DMS114 treated with DMSO at 0.1 percent for 48 hours (cell line): ENCODE data around the gene ZNF493.

Experiments
- DNase-seq: peaks from one replicate; lab custom pipeline; 2025; ENCODE audit not compliant: unreplicated experiment; lab: John Stamatoyannopoulos, UW

The ZNF493 gene

DNA sequence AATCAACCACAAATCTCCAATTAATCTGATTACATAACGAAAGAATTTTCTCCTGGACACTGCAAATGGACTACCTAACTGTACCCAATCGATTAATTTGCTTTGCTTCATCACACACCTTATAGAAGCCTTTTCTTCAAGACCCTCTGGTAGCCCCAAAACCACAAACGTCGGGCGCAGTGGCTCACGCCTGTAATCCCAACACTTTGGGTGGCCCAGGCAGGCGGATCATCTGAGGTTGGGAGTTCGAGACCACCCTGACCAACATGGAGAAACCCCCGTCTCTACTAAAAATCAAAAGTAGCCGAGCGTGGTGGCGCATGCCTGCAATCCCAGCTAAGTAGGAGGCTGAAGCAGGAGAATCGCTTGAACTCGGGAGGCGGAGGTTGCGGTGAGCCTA, 65.6 kb downstream of the ZNF493 start:
- DNase-seq = no peak

DNA sequence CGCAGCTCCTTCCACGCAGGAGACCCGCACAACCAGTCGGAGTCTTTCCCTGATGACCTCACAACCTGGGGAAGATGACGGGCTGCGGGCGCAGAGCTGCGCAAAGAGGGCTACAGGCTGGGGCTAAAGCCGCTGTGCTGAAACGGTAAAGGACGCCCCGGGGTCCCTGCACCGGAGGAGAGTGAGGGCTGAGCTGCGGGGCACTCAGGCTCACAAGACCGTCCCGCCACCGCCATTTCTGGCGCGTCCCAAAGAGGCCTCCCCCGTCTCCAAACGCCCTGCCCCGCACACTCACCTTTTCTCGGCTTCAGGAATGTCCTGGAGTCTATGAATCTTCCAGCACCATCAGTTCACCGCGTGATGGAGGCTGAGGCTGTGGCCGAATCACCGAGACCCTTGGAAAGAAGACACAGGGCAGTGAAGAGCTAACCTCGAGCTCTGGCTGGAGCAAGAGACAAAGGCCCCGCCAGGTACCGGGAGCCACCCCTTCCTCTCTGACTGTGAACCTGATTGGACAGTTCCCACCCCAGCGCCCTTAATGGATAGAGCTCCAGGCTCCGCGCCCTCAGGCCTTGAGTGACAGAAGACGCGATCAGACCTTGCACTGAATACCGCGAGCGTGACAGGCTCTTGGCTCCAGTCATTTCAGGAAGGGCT, 66.6 kb downstream of the ZNF493 start:
- DNase-seq = peak; percentile 76

GRCh38 chr19:21466627-21467026, 69.7 kb downstream of the ZNF493 start:
- DNase-seq = no peak

GRCh38 chr19:21468791-21469190, 71.9 kb downstream of the ZNF493 start:
- DNase-seq = no peak

DNA sequence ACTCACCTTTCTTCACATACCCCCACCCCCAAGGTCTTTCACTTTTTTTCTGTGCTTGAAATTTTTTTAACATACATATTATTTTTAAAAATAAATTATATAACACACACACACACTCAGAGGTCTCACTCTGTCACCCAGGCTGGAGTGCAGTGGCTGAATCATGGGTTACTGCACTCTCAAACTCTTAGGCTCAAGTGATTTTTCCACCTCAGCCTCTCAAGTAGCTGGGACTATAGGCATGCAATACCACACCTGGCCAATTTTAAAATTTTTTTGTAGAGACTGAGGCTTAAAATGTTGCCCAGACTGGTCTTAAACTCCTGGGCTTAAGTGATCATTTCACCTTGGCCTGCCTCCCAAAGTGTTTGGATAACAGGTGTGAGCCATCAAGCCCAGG, 75.6 kb downstream of the ZNF493 start:
- DNase-seq = no peak

- DNase-seq = peak; percentile 88
These were observed 77.8 kb downstream of the ZNF493 start for GRCh38 chr19:21474671-21475181.
